Activated naive CD8-positive, alpha-beta T cell (primary cell): ENCODE results near the gene NABP2.

ENCODE experiments used
- H3K27ac Mint-ChIP-seq: one replicate; pipeline ENCODE4 v1.8.0; 2021; ENCODE audit warnings: mixed read lengths
- H3K27me3 Mint-ChIP-seq: one replicate; pipeline ENCODE4 v1.8.0; 2021; ENCODE audit warnings: mixed read lengths
- H3K36me3 Mint-ChIP-seq: one replicate; pipeline ENCODE4 v1.8.0; 2021; ENCODE audit warnings: mixed read lengths
- H3K4me1 Mint-ChIP-seq: one replicate; pipeline ENCODE4 v1.8.0; 2021; ENCODE audit warnings: low read depth, mixed read lengths
- H3K4me3 Mint-ChIP-seq: one replicate; pipeline ENCODE4 v1.8.0; 2021; ENCODE audit warnings: mild to moderate bottlenecking, mixed read lengths
- H3K9me3 Mint-ChIP-seq: one replicate; pipeline ENCODE4 v1.8.0; 2021; ENCODE audit warnings: low read depth, mixed read lengths

The NABP2 gene

DNA sequence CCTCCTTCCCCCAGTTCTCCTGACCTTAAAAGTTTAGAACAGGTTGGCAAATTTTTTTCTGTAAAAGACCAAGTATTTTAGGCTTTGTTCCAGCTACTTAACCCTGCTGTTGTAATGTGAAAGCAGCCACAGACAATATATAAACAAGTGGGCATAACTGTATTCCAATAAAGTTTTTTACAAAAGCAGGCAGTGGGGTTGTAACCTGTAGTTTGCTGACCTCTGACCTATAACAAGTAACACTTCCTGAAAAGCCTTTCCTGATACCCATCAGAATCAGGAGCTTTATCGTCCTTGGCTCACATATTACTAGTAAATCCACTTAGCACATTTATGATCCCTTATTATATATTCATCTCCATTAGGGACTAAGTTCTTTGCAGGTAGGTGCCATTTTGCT is 21.8 kb upstream of the NABP2 start:
- H3K27me3 Mint-ChIP-seq = no peaks in the 10 kb centered on the region
- H3K4me1 Mint-ChIP-seq = no peaks in the 10 kb centered on the region
- H3K36me3 Mint-ChIP-seq = no peaks in the 10 kb centered on the region
- H3K27ac Mint-ChIP-seq = no peak overlapping the region
- no peak overlapping the region for H3K4me3 Mint-ChIP-seq
- no peaks in the 10 kb centered on the region for H3K9me3 Mint-ChIP-seq

DNA sequence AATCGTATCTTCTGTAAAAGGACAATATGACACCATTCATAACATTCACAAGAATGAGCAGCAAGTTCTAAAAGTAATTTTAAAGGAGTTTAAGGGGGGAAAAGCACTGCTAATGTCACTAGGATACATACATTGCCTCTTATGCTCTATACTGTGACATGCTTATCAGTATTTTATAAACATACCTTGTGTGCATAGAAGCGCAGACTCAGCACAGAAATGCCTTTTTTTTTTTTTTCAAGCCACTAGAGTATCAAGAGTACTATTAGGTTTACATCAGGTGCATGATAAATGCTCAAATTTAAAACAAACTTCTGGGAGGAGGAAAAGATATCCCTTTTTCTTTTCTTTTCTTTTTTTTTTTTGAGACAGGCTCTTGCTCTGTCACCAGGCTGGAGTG is 21.3 kb upstream of the NABP2 start:
- Mint-ChIP-seq H3K4me3 (no peak overlapping the region), H3K36me3 (no peaks in the 10 kb centered on the region), H3K4me1 (no peaks in the 10 kb centered on the region), H3K27me3 (no peaks in the 10 kb centered on the region), H3K9me3 (no peaks in the 10 kb centered on the region), H3K27ac (no peak overlapping the region)

DNA sequence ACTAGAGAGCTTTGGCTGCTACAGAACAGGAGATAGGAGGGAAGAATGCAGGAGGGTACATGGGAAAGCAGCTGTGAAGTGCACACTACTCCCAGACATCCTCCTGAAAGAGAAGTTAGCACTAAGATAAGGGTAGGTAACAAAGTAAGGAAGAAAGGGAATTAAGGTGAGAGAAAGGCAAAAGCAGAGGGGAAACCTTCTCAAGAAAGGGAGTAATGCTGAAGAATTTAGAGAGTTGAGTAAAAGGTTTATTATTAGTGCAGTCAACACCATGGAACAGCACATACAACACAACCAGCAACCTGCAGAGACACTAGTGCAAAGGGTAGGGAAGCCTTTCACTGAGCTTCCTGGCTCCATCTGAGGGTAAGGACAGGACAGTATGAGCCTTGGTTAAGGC is 19.9 kb upstream of the NABP2 start:
- no peaks in the 10 kb centered on the region for H3K27me3 Mint-ChIP-seq
- no peaks in the 10 kb centered on the region for H3K9me3 Mint-ChIP-seq
- no peaks in the 10 kb centered on the region for H3K4me1 Mint-ChIP-seq
- H3K27ac Mint-ChIP-seq = peak overlapping the region; percentile 84
- no peak overlapping the region for H3K4me3 Mint-ChIP-seq
- no peaks in the 10 kb centered on the region for H3K36me3 Mint-ChIP-seq

DNA sequence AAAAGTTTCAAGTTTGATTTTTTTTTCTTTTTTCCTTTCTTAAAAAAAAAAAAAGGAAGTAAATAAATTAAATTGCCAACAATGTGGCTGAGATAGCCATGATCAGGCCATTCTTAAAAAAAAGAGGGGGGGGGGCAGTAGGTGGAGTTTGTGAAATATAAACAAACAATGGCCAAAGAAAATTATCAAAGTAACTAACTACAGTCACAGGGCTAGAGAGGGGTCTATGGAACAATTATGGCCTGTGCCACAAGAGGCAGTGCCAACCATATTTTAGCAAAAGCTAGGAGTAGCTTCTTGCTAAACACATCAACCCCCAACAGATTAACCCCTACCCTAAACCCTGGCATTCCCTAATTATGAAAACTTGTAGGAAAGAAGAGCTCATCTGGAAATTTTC is 18.7 kb upstream of the NABP2 start:
- Mint-ChIP-seq H3K4me1 (no peaks in the 10 kb centered on the region), H3K4me3 (no peak overlapping the region), H3K27ac (no peak overlapping the region), H3K27me3 (no peaks in the 10 kb centered on the region), H3K9me3 (no peaks in the 10 kb centered on the region), H3K36me3 (no peaks in the 10 kb centered on the region)

DNA sequence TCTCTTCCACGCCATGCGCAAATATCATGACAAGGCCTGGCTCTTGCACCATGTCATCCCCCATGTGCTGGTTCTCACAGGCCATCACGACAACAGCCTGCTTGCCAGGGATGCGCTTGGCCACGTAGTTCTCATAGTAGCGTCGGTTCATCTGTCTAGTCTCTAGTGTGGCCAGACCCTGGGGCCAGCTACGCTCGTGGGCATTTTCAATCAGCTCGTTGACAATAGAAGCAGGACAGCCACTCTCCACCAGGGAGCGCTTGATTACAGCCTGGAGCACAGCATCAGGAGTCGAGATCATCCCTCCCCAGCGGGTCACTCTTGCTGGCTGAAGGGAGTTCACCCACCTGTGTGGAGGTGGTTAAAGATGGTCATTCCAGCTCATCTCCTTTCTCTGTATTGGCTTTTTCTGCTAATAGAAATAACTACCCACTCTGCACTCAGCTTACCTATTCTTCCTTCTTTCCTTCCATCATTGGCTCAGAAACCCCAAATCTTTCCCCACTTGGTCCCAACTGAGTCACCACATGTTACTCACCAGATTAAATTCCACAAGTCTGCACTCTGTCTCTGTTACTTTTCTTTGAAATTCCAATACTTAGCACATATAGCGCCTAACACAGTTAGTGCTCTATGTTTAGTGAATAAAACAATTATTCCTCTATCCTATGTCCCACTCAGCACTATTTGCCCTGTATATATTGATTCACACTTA is 17.5 kb upstream of the NABP2 start:
- no peaks in the 10 kb centered on the region for H3K9me3 Mint-ChIP-seq
- H3K27me3 Mint-ChIP-seq = no peaks in the 10 kb centered on the region
- peaks cover 3% of the 10 kb centered on the region for H3K36me3 Mint-ChIP-seq

DNA sequence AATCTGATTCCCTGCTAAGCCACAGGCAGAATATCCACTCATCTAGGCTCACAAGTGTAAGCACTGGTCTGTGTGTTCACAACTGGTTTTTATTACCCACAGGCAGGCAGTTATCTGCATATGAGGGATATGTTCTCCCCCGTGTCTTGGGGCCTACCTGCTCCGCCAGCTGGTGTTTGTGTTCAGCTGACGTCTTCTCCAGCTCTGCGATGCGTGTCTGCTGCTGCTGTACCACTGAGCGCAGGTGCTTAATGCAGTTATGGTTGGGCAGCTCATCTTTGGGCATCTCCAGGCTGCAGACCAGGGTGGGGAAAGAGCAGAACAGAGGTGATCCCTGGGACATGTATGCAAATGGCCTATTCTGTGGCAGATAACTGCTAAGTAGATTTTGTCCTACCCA is 16.1 kb upstream of the NABP2 start:
- Mint-ChIP-seq H3K27me3 (no peaks in the 10 kb centered on the region), H3K27ac (no peak overlapping the region), H3K36me3 (peaks cover 3% of the 10 kb centered on the region), H3K9me3 (no peaks in the 10 kb centered on the region), H3K4me1 (no peaks in the 10 kb centered on the region), H3K4me3 (no peak overlapping the region)

More for the DNA sequence above, 17.5 kb upstream of the NABP2 start:
- Mint-ChIP-seq H3K4me3 (no peak overlapping the region), H3K4me1 (no peaks in the 10 kb centered on the region), H3K27ac (no peak overlapping the region)

DNA sequence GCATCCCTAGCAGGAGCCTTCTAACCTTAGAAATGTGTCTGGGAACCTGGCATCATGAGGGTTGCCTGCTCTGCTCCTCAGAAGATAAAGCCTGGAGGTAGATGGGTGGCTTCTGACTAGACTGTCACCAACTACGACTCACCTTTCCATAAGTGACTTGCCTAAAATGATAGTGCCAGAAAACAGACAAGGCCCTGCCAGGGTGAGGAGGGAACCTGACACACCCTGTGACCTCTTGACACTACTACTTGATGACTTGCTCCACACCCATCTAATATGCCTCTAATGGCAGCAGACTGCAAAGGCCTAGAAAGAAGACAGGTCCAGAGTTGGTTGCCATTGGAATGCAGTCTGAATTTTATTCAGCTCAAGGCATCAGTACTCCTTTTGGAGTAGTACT is 11.8 kb upstream of the NABP2 start:
- H3K4me1 Mint-ChIP-seq = peaks cover 8% of the 10 kb centered on the region
- H3K4me3 Mint-ChIP-seq = no peak overlapping the region
- H3K9me3 Mint-ChIP-seq = no peaks in the 10 kb centered on the region
- peaks cover 5% of the 10 kb centered on the region for H3K36me3 Mint-ChIP-seq
- no peak overlapping the region for H3K27ac Mint-ChIP-seq
- H3K27me3 Mint-ChIP-seq = no peaks in the 10 kb centered on the region

DNA sequence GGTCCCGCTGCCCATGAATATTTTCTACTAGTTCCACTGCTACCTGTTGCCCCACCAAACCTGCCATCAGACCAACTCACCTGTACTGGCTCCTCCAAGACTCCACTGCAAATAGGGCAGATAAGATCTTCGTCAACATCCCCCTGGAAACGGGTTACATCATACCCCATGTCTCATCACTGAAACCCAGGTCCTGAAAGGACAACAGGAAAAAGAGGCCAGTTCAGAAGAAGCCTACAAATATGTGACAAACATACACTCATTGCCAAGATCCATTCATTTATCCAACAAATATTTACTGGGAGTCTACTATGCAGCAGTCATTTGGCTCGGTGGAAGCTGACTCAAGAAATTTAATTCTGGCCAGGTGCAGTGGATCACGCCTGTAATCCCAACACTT is 10.3 kb upstream of the NABP2 start:
- peaks cover 5% of the 10 kb centered on the region for H3K36me3 Mint-ChIP-seq
- H3K9me3 Mint-ChIP-seq = no peaks in the 10 kb centered on the region
- peaks cover 8% of the 10 kb centered on the region for H3K4me1 Mint-ChIP-seq
- no peak overlapping the region for H3K27ac Mint-ChIP-seq
- no peaks in the 10 kb centered on the region for H3K27me3 Mint-ChIP-seq
- no peak overlapping the region for H3K4me3 Mint-ChIP-seq

DNA sequence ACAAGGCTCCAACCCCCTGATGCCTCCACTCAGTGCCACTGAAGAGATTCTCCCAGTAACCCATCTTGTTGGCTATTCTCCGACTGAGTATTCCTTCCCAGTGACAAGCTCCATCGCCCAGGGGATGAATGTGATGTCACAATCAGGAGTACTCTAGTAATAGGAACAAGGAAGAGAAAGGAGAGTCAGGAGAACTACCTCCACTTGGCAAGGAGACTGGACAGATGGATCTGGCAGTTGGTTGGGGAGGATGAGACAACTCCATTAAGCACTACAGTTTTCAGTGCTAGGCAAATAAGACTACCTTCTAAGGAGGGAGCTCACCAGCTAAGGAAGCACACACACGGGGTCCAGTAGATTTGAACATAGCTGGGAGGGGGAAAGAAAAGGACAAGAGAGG is 7.7 kb upstream of the NABP2 start:
- Mint-ChIP-seq H3K27me3 (no peaks in the 10 kb centered on the region), H3K36me3 (peaks cover 2% of the 10 kb centered on the region), H3K9me3 (no peaks in the 10 kb centered on the region), H3K27ac (peak overlapping the region; percentile 61), H3K4me3 (no peak overlapping the region), H3K4me1 (peaks cover 20% of the 10 kb centered on the region)

DNA sequence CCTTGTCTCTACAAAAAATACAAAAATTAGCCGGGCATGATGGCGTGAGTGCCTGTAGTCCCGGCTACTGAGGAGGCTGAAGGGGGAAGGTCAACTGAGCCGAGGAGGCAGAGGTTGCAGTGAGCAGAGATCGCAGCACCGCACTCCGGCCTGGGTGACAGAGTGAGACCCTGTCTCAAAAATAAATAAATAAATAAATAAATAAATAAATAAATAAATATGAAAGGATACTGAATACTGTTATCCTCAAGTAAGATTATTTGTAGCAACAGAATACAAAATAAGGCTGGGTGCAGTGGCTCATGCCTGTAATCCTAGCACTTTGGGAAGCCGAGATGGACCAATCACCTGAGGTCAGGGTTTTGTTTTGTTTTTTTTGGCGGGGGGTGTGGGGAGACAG is 4.3 kb upstream of the NABP2 start:
- H3K27me3 Mint-ChIP-seq = no peaks in the 10 kb centered on the region
- peaks cover 45% of the 10 kb centered on the region for H3K4me1 Mint-ChIP-seq
- H3K27ac Mint-ChIP-seq = no peak overlapping the region
- peaks cover 2% of the 10 kb centered on the region for H3K36me3 Mint-ChIP-seq
- no peaks in the 10 kb centered on the region for H3K9me3 Mint-ChIP-seq
- peak overlapping the region; percentile 54 for H3K4me3 Mint-ChIP-seq

DNA sequence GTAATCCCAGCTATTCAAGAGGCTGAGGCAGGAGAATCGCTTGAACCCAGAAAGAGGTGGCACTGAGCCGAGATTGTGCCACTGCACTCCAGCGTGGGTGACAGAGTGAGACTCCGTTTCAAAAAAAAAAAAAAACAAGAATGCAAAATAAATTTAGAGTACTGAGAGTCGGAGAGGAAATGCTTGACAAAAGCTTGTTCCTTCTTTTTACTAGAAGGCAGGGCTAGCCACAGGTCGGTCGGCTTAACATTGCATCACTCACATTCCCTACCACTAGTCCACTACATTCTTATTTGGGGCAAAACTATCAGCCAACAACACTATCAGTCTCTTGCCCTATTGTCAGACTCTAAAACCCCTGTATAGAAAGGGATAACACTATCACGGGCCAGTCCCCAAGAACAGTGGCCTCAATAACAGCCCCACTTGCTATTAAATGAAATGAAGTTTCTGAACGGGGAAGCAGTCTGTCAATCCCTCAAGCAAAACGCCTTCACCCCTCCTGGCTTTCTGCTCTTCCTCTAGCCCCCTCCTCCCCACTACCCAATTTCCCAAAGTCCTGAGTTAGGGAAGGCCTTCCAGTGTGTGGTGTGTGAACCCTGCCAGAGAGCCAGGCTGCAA is 3.4 kb upstream of the NABP2 start:
- H3K27ac Mint-ChIP-seq = peak overlapping the region; percentile 97
- no peaks in the 10 kb centered on the region for H3K9me3 Mint-ChIP-seq
- peak overlapping the region; percentile 97 for H3K4me3 Mint-ChIP-seq
- no peaks in the 10 kb centered on the region for H3K36me3 Mint-ChIP-seq
- peaks cover 50% of the 10 kb centered on the region for H3K4me1 Mint-ChIP-seq
- H3K27me3 Mint-ChIP-seq = no peaks in the 10 kb centered on the region

DNA sequence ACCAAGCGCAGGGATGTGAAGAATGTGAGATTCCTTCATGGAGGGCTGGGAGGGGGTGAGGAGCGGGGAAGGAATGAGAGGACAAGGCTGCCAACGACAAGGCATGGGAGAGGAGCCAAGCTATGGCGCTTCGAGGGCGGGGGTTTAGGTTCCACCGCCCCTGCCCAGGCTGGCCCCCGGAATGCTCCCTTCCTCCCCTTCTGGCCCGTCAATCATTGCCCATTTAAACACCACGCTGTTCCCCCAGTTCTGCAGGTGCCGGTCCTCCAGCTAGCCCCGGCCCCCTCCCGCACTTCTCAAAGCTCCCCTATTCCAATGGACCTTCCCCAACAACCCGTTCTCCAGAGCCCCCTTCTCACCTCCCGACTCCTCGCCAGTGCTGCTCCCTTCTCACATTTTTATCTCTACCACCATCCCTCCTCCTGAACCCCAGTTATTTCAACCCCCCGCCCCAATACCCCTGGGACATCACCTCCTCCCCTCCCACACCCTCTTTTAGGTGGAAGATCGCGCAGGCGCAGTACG is 2.8 kb upstream of the NABP2 start:
- H3K4me3 Mint-ChIP-seq = peak overlapping the region; percentile 97
- no peaks in the 10 kb centered on the region for H3K27me3 Mint-ChIP-seq
- H3K27ac Mint-ChIP-seq = peak overlapping the region; percentile 97
- peaks cover 48% of the 10 kb centered on the region for H3K4me1 Mint-ChIP-seq
- no peaks in the 10 kb centered on the region for H3K9me3 Mint-ChIP-seq
- no peaks in the 10 kb centered on the region for H3K36me3 Mint-ChIP-seq

DNA sequence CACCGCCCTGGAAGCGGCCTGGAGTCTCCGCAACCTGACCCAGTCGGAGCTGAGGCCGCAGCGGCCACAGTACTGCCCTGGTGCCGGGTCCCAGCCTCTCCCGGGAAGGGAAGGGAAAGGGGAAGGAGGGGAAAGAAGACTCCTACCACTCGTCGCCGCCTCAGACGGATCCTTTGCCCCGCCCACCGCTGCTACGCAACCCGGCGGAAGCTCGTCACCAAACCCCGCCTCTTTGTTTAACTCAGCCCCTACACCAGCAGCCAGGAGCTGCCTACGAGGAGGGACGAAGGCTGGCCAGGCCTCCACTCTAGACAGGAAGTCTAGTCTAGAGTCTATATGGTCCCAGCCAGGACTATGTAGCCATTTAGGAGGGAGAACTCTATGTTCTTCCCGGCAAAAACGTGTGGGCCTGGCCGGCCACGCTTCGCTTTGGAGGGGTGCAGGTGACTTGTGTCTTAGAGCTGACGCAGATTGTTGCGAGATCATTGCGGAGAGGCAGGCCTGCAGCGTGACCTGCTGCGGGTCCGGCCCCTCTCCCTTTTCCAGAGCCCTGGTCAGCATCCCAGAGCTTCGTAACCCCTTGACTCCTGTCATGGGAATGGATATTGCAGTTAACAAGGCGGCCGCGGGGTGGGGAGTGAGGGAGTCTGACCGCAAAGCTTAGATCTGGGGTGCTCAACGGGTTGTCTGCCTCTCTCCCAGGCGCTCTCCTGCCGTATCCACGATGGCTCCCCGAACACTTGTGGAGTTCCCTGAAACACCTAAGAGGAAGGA is 2.2 kb upstream of the NABP2 start, which contains the start of gene RNF41:
Gene RNF41, minus strand, starts transcription at position 166 of the 774 bp plus-strand sequence. CDS start 7,875 bp downstream, outside the sequence.
- Mint-ChIP-seq H3K4me1 (peaks cover 46% of the 10 kb centered on the region), H3K9me3 (no peaks in the 10 kb centered on the region), H3K27ac (peak within 1 kb of the TSS; percentile 97), H3K4me3 (peak within 1 kb of the TSS; percentile 97), H3K36me3 (no peaks in the 10 kb centered on the region), H3K27me3 (no peaks in the 10 kb centered on the region)

DNA sequence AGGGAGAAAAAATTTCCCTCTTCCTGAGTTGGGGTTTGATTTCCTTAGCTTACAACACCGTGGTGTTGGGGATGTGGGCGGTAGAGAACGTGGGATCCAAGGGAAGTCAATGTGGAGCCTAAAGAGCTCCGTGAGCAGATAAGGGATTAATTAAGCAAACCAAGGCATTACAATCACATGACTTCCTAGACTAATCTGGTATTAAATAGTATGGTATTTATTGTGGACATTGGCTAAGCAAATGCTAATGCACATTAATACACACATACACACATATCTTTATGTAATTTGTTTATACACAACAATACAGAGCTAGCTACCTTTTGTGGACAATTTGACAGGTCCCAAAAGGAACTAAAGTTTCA is 1.6 kb upstream of the NABP2 start:
- peak overlapping the region; percentile 97 for H3K27ac Mint-ChIP-seq
- H3K27me3 Mint-ChIP-seq = no peaks in the 10 kb centered on the region
- H3K9me3 Mint-ChIP-seq = no peaks in the 10 kb centered on the region
- peaks cover 46% of the 10 kb centered on the region for H3K4me1 Mint-ChIP-seq
- peak overlapping the region; percentile 97 for H3K4me3 Mint-ChIP-seq
- H3K36me3 Mint-ChIP-seq = peaks cover 2% of the 10 kb centered on the region

DNA sequence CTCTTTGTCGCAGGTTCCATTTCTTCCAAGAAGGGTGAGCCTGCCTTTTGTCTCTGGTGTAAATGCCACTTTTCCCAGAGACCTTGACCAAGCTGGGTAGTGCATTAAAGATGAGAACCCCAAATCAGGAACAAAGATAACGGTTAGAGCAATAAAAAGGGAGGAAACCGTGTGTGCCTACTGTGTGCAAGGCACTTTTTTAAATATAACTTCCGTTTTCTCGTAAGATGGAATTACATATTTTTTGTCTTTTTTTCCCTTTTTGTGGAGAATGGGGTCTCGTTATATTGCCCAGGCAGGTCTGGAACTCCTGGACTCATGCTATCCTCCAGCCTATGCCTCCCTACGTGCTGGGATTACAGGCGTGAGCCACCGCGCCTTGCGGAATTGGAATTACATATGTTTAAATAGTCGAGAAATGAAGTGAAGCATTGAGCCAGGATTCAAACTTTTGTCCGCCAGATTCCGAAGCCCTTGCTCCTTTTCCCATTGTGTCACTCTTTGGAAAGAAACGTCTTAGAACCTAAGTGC is 506 bp upstream of the NABP2 start:
- H3K4me1 Mint-ChIP-seq = peaks cover 46% of the 10 kb centered on the region
- no peaks in the 10 kb centered on the region for H3K9me3 Mint-ChIP-seq
- H3K4me3 Mint-ChIP-seq = peak overlapping the region; percentile 90
- peak overlapping the region; percentile 93 for H3K27ac Mint-ChIP-seq
- H3K36me3 Mint-ChIP-seq = peaks cover 2% of the 10 kb centered on the region
- H3K27me3 Mint-ChIP-seq = no peaks in the 10 kb centered on the region
